ENCODE results near the gene DAD1.

DNA sequence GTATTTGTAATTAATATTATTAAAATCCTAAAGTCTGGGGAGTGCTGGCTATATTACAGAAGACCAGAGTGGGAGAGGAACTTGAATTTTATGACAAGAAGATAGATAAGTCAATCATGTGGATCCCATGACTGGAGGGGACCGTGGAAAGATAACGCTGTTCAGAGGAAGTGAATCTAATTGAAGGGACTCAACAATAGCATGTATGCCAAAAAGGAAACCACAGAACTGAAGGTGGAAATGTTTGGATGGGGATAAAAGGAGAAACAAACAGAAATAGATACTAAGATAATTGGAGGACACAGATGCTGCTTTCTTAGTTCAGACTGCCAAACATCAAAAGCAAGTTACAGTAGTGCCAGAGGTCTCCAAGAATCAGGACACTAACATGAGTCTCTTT lies 34.0 kb upstream of the DAD1 start:
- no peak for TF ChIP-seq CTCF (IDR thresholded peaks at IDR 0.05)
- no peak for TF ChIP-seq EZH2 (IDR thresholded peaks at IDR 0.05)
- no peak for TF ChIP-seq EZH2phosphoT487 (IDR thresholded peaks at IDR 0.05)

All from neural progenitor cell (in vitro differentiated cells).